Upper lobe of right lung (tissue), 1 donor: ENCODE data around the gene CISTR. TPM values are rescaled to one million over a fixed set of nuclear protein-coding genes. Genes with fewer than 3 reads are reported as not detected.

Experiments
- ATAC-seq: fragments of 200-7000 bp; cut with Tn5 transposase; one replicate; pipeline ENCODE4 v1.9.1; 2020; ENCODE audit warnings: mild to moderate bottlenecking, moderate library complexity
- DNase-seq: peaks from one replicate; pipeline ENCODE4 v3.0.0-alpha.2; 2020
- H3K27ac ChIP-seq: fragments of 200-600 bp; one replicate; pipeline ENCODE4 v1.8.0; 2022
- H3K27me3 ChIP-seq: fragments of 200-600 bp; one replicate; pipeline ENCODE4 v1.8.0; 2022; ENCODE audit warnings: mild to moderate bottlenecking
- H3K36me3 ChIP-seq: fragments of 200-600 bp; one replicate; pipeline ENCODE4 v1.8.0; 2022
- H3K4me1 ChIP-seq: fragments of 200-600 bp; one replicate; pipeline ENCODE4 v1.8.0; 2022
- H3K4me3 ChIP-seq: fragments of 200-600 bp; one replicate; pipeline ENCODE4 v1.8.0; 2022; ENCODE audit warnings: mild to moderate bottlenecking
- H3K9me3 ChIP-seq: fragments of 200-600 bp; one replicate; pipeline ENCODE4 v1.8.0; 2022
- intact Hi-C: fragments of 100-400 bp; cut with DNase I; formaldehyde crosslinking; loops from one replicate; pipeline ENCODE4 v1.11.0; 2022
- total RNA-seq: library from RNA; stranded (reverse); fragmentation: NEBNext Ultra II Directional; extraction: Animal tissue kit (Norgen Biotek cat#: 25700); gene quantifications from one replicate; pipeline ENCODE4 v1.2.1, GENCODE V29; 2021
- TF ChIP-seq, protein P1 (sequence below): fragments of 200-600 bp; IDR thresholded peaks from one replicate; pipeline ENCODE4 v1.8.0; 2022; ENCODE audit warnings: antibody characterized with exemption
- donor health status: DM: no; HTN: yes; CAD: no; lungs with severe emphysema.

CISTR gene
- total RNA-seq, 1 donor from 2014 or later, result not detected

DNA sequence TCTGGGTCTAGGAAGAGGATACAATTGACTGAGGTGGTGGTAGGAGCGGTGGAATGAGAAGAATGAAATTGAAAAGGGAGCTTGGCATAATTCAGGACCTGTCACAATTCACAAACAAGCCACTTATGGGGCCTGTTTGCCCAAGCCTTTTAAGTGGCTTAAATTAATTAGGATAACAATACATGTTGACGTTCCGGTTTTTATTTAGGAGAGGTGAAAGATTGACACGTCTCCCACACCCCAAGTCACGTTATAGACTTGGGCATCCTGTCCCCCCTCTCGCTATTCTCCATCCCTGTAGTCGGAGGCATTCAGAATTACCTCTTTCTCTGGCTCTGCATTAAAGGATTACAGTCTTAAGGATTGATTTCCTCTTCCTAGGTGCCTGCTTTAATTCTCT is 23.6 kb downstream of the CISTR start:
- Histone ChIP-seq H3K4me3 (peak overlapping the region; percentile 89), H3K4me1 (peaks cover 21% of the 10 kb centered on the region), H3K27me3 (no peaks in the 10 kb centered on the region), H3K36me3 (peaks cover 19% of the 10 kb centered on the region), H3K27ac (peak overlapping the region; percentile 80), H3K9me3 (no peaks in the 10 kb centered on the region)
- DNase-seq (no peak), ATAC-seq (no peak)
- intact Hi-C loops, result no loop called here
- TF ChIP-seq, protein P1, sequence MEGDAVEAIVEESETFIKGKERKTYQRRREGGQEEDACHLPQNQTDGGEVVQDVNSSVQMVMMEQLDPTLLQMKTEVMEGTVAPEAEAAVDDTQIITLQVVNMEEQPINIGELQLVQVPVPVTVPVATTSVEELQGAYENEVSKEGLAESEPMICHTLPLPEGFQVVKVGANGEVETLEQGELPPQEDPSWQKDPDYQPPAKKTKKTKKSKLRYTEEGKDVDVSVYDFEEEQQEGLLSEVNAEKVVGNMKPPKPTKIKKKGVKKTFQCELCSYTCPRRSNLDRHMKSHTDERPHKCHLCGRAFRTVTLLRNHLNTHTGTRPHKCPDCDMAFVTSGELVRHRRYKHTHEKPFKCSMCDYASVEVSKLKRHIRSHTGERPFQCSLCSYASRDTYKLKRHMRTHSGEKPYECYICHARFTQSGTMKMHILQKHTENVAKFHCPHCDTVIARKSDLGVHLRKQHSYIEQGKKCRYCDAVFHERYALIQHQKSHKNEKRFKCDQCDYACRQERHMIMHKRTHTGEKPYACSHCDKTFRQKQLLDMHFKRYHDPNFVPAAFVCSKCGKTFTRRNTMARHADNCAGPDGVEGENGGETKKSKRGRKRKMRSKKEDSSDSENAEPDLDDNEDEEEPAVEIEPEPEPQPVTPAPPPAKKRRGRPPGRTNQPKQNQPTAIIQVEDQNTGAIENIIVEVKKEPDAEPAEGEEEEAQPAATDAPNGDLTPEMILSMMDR, result no peak

DNA sequence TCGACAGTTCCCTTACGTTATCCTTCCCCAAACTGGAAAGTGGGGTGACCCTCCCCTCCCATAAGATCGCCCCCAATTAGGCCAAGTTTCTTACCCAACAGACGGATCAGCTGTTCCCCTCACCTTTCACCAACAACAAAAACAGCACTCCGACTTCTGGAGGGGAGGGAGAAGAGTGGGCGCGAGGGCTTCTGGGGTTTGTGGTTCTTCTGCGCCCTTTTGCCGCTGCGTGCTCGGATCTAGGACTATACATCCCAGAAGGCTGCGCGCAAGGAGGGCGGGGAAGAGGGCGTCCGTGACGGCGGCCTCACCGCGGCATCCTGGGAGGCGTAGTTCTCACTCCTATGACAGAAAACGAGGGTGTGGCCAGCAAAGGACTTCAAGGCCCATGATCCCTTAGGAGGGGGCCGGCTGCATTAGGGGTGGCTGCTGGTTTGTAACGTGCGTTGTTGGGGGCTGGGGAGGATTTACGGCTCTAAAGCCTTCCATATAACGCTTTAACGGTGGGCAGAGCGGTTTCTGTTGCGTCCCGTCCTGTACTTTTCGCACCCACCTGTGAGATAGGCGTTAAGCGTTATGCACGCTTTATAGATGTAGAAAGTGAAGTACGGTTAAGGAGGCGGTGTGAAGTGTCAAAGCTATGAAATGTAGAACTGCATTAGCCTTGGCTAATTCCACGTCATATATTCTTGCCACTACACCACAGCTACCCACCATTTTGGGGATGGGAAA is 24.3 kb downstream of the CISTR start, which contains the start of gene CALCOCO1:
CALCOCO1 (minus strand) TSS at position 143 of the 732 bp plus-strand sequence. CDS start 2,210 bp downstream, outside the sequence.
- TF ChIP-seq, protein P1, result no peak
- H3K27me3 ChIP-seq, result no peaks in the 10 kb centered on the region

DNA sequence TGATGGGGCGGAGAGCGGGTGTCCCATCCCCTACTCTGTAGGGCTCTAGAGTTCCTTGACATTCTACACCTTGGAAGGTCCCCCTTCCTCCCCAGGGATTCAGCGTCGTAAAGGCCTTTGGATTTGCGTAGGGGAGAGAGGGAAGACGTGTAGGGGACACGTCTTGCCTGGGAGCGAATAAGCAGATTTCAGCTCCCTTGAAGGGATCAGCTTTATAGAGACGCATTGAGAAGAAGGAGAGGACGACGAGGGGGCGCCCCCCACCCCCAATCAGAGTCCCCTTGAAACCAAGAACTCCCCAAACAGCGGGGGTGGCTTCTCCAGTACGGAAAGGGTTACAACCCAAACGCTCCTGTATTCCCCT is 24.9 kb downstream of the CISTR start:
- peaks cover 30% of the 10 kb centered on the region for H3K36me3 ChIP-seq
- intact Hi-C loops, result no loop called here
- TF ChIP-seq, protein P1, result no peak
- H3K27me3 ChIP-seq, result no peaks in the 10 kb centered on the region
- H3K9me3 ChIP-seq, result no peaks in the 10 kb centered on the region
- DNase-seq, result no peak
- H3K27ac ChIP-seq, result peak overlapping the region; percentile 88
- H3K4me3 ChIP-seq, result peak overlapping the region; percentile 89
- H3K4me1 ChIP-seq, result peaks cover 21% of the 10 kb centered on the region
- ATAC-seq, result no peak

More for the DNA sequence above, 24.3 kb downstream of the CISTR start, which contains the start of gene CALCOCO1:
- peaks cover 21% of the 10 kb centered on the region for H3K4me1 ChIP-seq
- H3K9me3 ChIP-seq, result no peaks in the 10 kb centered on the region
- intact Hi-C loops, result no loop called here
- H3K36me3 ChIP-seq, result peaks cover 24% of the 10 kb centered on the region
- peak; percentile 99 for DNase-seq
- ATAC-seq, result peak; percentile 99
- H3K27ac ChIP-seq, result peak within 1 kb of the TSS; percentile 88
- H3K4me3 ChIP-seq, result peak within 1 kb of the TSS; percentile 89

DNA sequence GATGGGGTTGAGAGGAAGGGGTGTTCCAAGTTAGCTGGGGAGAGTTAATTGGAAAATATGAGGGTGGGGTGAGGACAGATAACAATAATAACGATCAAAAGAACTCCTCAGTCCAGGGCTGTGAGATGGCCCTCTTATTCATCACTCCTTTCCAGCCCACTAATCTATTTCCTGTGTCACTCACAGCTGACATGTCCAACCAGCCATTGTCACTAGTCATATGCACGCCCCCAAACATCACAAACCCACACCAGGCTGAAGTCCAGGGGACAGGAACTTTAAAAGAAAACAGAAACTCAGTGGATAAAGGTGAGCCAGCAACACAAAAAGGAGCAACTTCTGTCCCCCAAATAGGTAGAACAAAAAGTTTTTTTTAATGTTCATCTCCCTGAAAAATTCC is 25.4 kb downstream of the CISTR start:
- Histone ChIP-seq H3K27ac (peak overlapping the region; percentile 88), H3K9me3 (no peaks in the 10 kb centered on the region), H3K36me3 (peaks cover 35% of the 10 kb centered on the region), H3K27me3 (no peaks in the 10 kb centered on the region), H3K4me1 (peaks cover 21% of the 10 kb centered on the region), H3K4me3 (peak overlapping the region; percentile 89)
- DNase-seq (no peak), ATAC-seq (no peak)
- intact Hi-C loops, result no loop called here
- TF ChIP-seq, protein P1, result no peak

DNA sequence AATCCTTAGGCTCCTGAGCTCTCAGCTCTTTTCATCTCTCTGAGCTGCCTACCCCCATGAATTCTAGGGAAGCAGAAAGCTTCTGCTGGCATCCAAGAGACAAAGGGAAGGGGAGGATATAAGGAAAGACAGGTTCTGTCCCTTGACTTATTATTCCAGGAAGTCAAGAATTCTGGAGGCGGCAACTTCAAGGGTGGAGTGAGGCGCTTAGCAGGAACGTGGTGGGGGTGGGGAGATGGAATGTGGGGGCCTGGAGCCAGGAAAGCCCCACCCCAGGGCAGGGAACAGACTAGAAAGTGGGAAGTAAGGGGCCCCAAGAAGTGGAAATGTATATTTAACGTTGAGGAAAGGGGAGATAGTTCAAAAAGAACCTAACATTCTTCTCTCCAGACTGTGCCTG is 26.0 kb downstream of the CISTR start:
- TF ChIP-seq, protein P1, result no peak

More for the DNA sequence above, 26.0 kb downstream of the CISTR start:
- H3K27ac ChIP-seq, result peak overlapping the region; percentile 40
- peaks cover 21% of the 10 kb centered on the region for H3K4me1 ChIP-seq
- ATAC-seq, result no peak
- no peaks in the 10 kb centered on the region for H3K27me3 ChIP-seq
- H3K9me3 ChIP-seq, result no peaks in the 10 kb centered on the region
- H3K36me3 ChIP-seq, result peaks cover 41% of the 10 kb centered on the region
- intact Hi-C loops, result no loop called here
- peak overlapping the region; percentile 89 for H3K4me3 ChIP-seq
- DNase-seq, result peak; percentile 65
